Astrocyte (in vitro differentiated cells and primary cell): ENCODE data around the gene ANKRD34C. TPM values are rescaled to one million over a fixed set of nuclear protein-coding genes. Genes with fewer than 3 reads are reported as not detected.
"Not testable (repeated sequence)": the region's sequence is repeated elsewhere in the genome, so short reads cannot be mapped to it uniquely, and the experiment has no call there.

ENCODE experiments used
- DNase-seq: peaks from one replicate; pipeline ENCODE4 v3.0.0-alpha.2; 2010; ENCODE audit warnings: low read depth
- FAIRE-seq: peaks from 2 replicates; lab custom pipeline; 2011; peaks lifted over from hg19 to GRCh38; lab: Jason Lieb, UNC
- H2AFZ ChIP-seq: 2 replicates; pipeline ENCODE4 v1.6.0; 2012; ENCODE audit warnings: low read depth, low read length, inconsistent platforms
- H3K27ac ChIP-seq: 2 replicates; pipeline ENCODE4 v1.5.1; 2011; ENCODE audit warnings: low read depth, low read length, inconsistent platforms
- H3K27me3 ChIP-seq: 2 replicates; pipeline ENCODE4 v1.6.0; 2011; ENCODE audit warnings: low read length, inconsistent platforms; ENCODE audit not compliant: insufficient read depth
- H3K36me3 ChIP-seq: 2 replicates; pipeline ENCODE4 v1.5.1; 2011; ENCODE audit warnings: low read length, inconsistent platforms; ENCODE audit not compliant: insufficient read depth
- H3K4me1 ChIP-seq: 2 replicates; pipeline ENCODE4 v1.5.1; 2011; ENCODE audit warnings: low read length, inconsistent platforms; ENCODE audit not compliant: insufficient read depth
- H3K4me2 ChIP-seq: 2 replicates; pipeline ENCODE4 v1.6.0; 2012; ENCODE audit warnings: low read length, inconsistent platforms
- H3K4me3 ChIP-seq: 2 replicates; pipeline ENCODE4 v1.5.1; 2011; ENCODE audit warnings: low read depth, mild to moderate bottlenecking, low read length, inconsistent platforms; ENCODE audit not compliant: insufficient read depth
- H3K79me2 ChIP-seq: 2 replicates; pipeline ENCODE4 v1.6.0; 2012; ENCODE audit warnings: mild to moderate bottlenecking, low read length, inconsistent platforms; ENCODE audit not compliant: insufficient read depth
- H3K9ac ChIP-seq: 2 replicates; pipeline ENCODE4 v1.6.0; 2012; ENCODE audit warnings: mild to moderate bottlenecking, low read length, inconsistent platforms
- H3K9me3 ChIP-seq: 2 replicates; pipeline ENCODE4 v1.5.1; 2012; ENCODE audit warnings: low read depth, mild to moderate bottlenecking, low read length, inconsistent platforms; ENCODE audit not compliant: insufficient read depth
- H4K20me1 ChIP-seq: 2 replicates; pipeline ENCODE4 v1.6.0; 2012; ENCODE audit warnings: low read length, inconsistent platforms; ENCODE audit not compliant: insufficient read depth
- H3K27ac Mint-ChIP-seq: one replicate; pipeline ENCODE4 v1.8.0; 2021; ENCODE audit warnings: mild to moderate bottlenecking, mixed read lengths; ENCODE audit not compliant: unreplicated experiment
- H3K27me3 Mint-ChIP-seq: one replicate; pipeline ENCODE4 v1.8.0; 2021; ENCODE audit warnings: low read depth, mixed read lengths; ENCODE audit not compliant: unreplicated experiment
- H3K36me3 Mint-ChIP-seq: one replicate; pipeline ENCODE4 v1.8.0; 2021; ENCODE audit warnings: low read depth, mixed read lengths; ENCODE audit not compliant: unreplicated experiment
- H3K4me1 Mint-ChIP-seq: one replicate; pipeline ENCODE4 v1.8.0; 2021; ENCODE audit warnings: low read depth, mixed read lengths; ENCODE audit not compliant: unreplicated experiment
- H3K4me3 Mint-ChIP-seq: one replicate; pipeline ENCODE4 v1.8.0; 2021; ENCODE audit warnings: mild to moderate bottlenecking, moderate library complexity, mixed read lengths; ENCODE audit not compliant: unreplicated experiment
- H3K9me3 Mint-ChIP-seq: one replicate; pipeline ENCODE4 v1.8.0; 2021; ENCODE audit warnings: mild to moderate bottlenecking, mixed read lengths; ENCODE audit not compliant: unreplicated experiment
- EZH2 ChIP-seq: IDR thresholded peaks from 2 replicates; pipeline ENCODE4 v1.6.1; 2012; ENCODE audit warnings: mild to moderate bottlenecking, low read length, inconsistent platforms; ENCODE audit not compliant: insufficient read depth
- total RNA-seq: library from RNA; stranded (reverse); gene quantifications from 2 replicates; pipeline ENCODE4 v1.2.1, GENCODE V29; 2021
- TF ChIP-seq, protein P1 (sequence below): IDR thresholded peaks from 2 replicates; pipeline ENCODE4 v1.5.1; 2011; ENCODE audit warnings: low read depth, mild to moderate bottlenecking, inconsistent platforms, low read length, moderate library complexity; ENCODE audit not compliant: insufficient read depth

ANKRD34C gene
- total RNA-seq, 1 donor from 2014 or later: 0.05 TPM

DNA sequence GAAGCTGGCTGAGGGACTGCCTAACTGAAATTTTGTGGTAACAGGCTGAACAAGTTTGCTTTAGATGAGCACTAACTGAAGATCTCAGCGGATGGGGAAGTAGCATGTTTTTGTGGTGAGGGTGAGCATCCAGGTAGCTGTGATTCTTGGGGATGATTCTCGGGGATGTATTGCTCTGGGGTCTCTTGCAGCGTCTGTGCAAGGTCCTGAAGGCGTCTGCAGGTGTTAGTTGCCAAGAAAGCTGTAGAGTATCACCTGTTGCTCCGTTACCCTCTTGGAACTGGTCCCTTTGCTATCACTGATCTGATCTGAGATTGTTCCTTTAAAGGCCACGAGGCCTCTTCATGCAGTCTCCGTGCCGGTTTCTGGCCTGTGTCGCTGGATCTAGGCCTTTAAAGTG, 34.3 kb downstream of the ANKRD34C start:
- Histone ChIP-seq H4K20me1 (peaks cover 89% of the 10 kb centered on the region), H3K4me2 (no peak overlapping the region), H3K27ac (no peak overlapping the region), H3K36me3 (peaks cover 65% of the 10 kb centered on the region), H3K27me3 (no peaks in the 10 kb centered on the region), H3K9me3 (no peaks in the 10 kb centered on the region), H3K79me2 (peaks cover 85% of the 10 kb centered on the region), H2AFZ (no peak overlapping the region), H3K4me1 (peaks cover 8% of the 10 kb centered on the region), H3K4me3 (no peak overlapping the region), H3K9ac (no peak overlapping the region)
- no peak for FAIRE-seq
- Mint-ChIP-seq H3K27ac (no peak overlapping the region), H3K4me3 (no peak overlapping the region), H3K4me1 (peaks cover 12% of the 10 kb centered on the region), H3K9me3 (peaks cover 4% of the 10 kb centered on the region), H3K27me3 (no peaks in the 10 kb centered on the region), H3K36me3 (peaks cover 50% of the 10 kb centered on the region)
- TF ChIP-seq EZH2: no peak
- TF ChIP-seq, protein P1, sequence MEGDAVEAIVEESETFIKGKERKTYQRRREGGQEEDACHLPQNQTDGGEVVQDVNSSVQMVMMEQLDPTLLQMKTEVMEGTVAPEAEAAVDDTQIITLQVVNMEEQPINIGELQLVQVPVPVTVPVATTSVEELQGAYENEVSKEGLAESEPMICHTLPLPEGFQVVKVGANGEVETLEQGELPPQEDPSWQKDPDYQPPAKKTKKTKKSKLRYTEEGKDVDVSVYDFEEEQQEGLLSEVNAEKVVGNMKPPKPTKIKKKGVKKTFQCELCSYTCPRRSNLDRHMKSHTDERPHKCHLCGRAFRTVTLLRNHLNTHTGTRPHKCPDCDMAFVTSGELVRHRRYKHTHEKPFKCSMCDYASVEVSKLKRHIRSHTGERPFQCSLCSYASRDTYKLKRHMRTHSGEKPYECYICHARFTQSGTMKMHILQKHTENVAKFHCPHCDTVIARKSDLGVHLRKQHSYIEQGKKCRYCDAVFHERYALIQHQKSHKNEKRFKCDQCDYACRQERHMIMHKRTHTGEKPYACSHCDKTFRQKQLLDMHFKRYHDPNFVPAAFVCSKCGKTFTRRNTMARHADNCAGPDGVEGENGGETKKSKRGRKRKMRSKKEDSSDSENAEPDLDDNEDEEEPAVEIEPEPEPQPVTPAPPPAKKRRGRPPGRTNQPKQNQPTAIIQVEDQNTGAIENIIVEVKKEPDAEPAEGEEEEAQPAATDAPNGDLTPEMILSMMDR: no peak
- DNase-seq: no peak

DNA sequence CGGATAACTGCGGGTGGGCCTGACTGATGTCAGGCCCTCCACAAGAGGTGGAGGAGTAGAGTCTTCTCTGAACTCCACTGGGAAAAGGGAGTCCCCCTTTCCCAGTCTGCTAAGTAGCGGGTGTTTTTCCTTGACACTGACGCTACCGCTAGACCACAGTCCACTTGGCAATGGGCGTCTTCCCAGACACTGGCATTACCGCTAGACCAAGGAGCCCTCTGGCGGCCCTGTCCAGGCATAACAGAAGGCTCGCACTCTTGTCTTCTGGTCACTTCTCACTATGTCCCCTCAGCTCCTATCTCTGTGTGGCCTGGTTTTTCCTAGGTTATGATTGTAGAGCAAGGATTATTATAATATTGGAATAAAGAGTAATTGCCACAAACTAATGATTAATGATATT, 37.5 kb downstream of the ANKRD34C start:
- Histone ChIP-seq H3K79me2 (peaks cover 70% of the 10 kb centered on the region), H4K20me1 (peaks cover 77% of the 10 kb centered on the region), H3K36me3 (peaks cover 68% of the 10 kb centered on the region)
- H3K4me3 ChIP-seq, H3K4me1 Mint-ChIP-seq, H3K27me3 Mint-ChIP-seq, H3K27me3 ChIP-seq, H3K9me3 Mint-ChIP-seq, H3K9ac ChIP-seq, H2AFZ ChIP-seq, H3K4me3 Mint-ChIP-seq, H3K9me3 ChIP-seq, H3K4me2 ChIP-seq, H3K27ac ChIP-seq, H3K4me1 ChIP-seq, FAIRE-seq, H3K27ac Mint-ChIP-seq, DNase-seq: not testable (repeated sequence)
- H3K36me3 Mint-ChIP-seq: peaks cover 47% of the 10 kb centered on the region

DNA sequence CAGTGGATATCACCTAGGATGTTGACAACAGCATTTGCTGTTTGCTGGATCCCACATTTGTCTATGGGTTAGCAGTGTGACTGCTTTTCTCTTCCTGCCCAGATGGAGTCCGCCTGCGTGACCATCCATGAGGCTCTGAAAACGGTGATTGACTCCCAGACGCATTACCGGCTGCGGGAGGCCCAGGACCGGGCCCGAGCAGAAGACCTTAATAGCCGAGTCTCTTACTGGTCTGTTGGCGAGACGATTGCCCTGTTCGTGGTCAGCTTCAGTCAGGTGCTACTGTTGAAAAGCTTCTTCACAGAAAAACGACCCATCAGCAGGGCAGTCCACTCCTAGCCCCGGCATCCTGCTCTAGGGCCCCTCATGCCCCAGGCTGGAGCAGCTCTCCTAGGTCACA, 39.4 kb downstream of the ANKRD34C start:
- Histone ChIP-seq H3K27me3 (no peaks in the 10 kb centered on the region), H3K4me3 (no peak overlapping the region), H2AFZ (no peak overlapping the region), H4K20me1 (peaks cover 60% of the 10 kb centered on the region), H3K9me3 (no peaks in the 10 kb centered on the region), H3K4me1 (no peaks in the 10 kb centered on the region), H3K4me2 (no peak overlapping the region), H3K36me3 (peaks cover 57% of the 10 kb centered on the region), H3K79me2 (peaks cover 51% of the 10 kb centered on the region), H3K9ac (no peak overlapping the region), H3K27ac (no peak overlapping the region)
- FAIRE-seq: no peak
- no peak overlapping the region for H3K4me3 Mint-ChIP-seq
- no peaks in the 10 kb centered on the region for H3K27me3 Mint-ChIP-seq
- H3K9me3 Mint-ChIP-seq: peaks cover 4% of the 10 kb centered on the region
- DNase-seq: no peak
- H3K27ac Mint-ChIP-seq: no peak overlapping the region
- peaks cover 36% of the 10 kb centered on the region for H3K36me3 Mint-ChIP-seq
- TF ChIP-seq, protein P1: no peak
- TF ChIP-seq EZH2: no peak
- H3K4me1 Mint-ChIP-seq: no peaks in the 10 kb centered on the region
